Fibroblast of skin of scalp (primary cell): ENCODE results near the gene XIRP1.
A peak's percentile ranks its signal among the peaks of the same experiment; 100 is the strongest.

ENCODE experiments used
- DNase-seq: peaks from one replicate; pipeline ENCODE4 v3.0.0-alpha.2; 2013

Gene XIRP1

DNA sequence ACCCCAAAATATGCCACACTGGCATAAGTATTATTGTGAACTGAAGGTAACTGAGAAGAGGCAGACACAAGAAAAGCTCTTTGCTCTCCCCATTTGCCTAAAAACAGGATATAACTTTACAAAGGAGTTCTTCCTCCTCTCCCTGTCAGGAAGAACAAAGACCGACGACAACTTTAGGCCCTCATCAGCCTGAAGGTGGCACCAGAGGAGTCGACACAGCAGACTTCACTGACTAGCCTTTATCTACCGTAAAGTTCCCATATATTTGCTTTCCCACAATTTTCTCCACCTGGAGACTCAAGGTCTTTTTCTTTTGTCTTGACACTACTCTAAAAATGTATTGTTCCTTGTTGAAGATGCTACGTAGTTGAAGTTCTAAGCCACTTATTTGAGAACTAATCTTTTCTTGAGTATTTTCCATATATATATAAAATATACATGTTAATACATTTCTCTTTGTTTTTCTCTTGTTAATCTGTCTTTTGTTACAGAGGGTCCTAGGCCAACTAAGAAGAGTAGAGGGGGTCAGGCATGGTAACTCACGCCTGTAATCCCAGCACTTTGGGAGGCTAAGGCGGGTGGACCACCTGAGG lies 16.2 kb upstream of the XIRP1 start:
- peak; percentile 66 for DNase-seq

DNA sequence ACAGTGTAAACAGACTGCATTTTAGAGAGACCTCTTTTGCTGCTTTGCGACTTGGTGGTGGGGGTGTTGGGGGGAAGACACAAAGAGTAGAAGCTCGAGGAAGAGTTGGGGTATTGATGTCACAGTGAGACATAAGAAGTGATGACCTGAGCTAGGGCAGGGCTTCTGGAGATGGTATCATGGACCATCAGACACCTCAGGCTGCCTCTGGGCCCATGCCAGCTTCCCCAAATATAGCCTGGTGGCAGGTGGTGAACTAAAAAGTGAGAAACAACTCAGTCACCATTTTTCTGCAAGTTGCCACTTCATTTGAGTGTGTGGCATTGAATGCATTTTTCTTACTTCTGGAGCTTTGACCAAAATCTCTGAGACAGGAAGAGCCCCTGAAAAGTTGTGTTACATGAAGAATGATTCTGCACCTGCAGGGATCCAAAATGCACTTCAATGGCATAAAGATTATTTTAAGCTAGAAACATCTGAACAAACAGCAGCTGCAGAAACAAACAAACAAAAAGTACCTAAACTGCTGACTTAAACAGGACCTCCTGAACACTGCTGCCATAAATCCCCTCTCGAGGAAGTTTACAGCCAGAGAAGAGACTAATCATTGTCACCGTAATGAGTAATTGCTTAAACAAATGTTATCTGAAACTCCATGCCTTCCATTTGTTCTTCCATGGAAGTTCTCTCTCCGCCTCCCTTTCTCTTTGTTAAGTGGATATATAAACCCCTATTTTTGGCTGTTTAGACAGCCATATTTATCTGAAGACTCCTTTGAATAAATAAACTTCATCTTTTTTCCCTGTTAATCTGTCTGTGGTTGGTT lies 15.2 kb upstream of the XIRP1 start:
- DNase-seq = no peak

DNA sequence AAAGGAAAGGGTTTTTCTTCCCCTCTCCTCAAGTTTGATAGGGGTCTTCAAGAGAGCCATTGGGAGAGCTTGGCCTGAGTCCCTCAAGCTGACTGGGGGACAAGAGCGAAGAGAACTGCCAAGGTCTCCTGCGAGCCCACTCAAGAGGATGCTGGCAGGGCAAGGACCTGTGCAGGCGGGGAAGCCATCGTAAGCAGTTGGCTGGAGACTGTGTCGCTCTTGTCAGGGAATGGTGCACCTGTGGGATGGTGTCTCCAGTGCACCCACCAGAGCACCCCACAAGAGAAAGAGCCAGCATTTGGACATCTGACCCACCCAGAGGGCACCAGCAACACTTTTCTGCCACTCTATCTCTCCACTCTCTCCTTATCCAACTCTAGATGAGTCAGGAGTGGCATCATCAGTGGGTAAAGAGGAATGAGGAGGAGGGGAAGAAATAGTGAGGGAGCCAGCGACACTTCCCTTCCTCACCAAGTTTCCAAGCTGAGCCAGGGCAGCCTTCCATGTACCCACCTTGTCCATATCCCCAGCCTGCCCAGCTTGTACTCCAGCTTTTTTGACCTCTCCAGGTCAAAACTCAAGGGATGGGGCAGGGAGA lies 13.6 kb upstream of the XIRP1 start:
- DNase-seq = no peak

DNA sequence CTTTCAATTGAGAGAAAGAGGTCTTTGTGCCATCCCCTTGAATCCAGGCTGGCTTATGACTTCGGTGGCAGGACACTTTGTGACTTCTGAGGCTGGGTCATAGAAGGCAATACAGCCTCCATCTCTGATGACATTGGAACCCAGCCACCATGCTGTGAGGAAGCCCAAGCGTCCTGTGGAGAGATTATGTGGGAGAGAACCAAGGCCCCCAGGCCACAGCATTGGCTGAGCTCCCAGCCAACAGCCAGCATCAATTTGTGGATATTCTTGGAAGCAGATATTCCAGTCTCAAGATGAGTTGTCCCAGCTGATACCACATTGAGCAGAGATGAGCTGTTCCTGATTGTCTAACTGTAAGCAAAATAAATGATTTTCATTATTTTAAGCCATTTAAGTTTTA lies 12.7 kb upstream of the XIRP1 start:
- DNase-seq = peak; percentile 24

DNA sequence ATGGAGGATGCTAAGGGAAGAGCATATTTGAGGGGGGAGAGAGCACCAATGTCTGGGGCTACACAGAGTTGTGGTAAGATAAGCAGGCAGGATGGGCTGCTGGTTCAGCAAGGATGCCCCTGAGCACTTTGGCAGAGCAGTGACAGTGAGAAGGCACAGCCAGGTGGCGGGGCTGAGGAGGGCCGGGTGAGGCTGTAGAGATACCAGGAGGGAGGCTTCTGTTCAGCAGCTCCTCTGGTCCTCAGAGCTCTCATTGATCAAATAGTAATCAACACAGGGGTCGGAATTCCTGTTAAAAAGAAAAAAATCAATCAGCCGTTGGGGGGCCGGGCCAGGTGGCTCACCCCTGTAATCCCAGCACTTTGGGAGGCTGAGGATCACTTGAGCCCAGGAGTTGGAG lies 11.5 kb upstream of the XIRP1 start:
- no peak for DNase-seq

DNA sequence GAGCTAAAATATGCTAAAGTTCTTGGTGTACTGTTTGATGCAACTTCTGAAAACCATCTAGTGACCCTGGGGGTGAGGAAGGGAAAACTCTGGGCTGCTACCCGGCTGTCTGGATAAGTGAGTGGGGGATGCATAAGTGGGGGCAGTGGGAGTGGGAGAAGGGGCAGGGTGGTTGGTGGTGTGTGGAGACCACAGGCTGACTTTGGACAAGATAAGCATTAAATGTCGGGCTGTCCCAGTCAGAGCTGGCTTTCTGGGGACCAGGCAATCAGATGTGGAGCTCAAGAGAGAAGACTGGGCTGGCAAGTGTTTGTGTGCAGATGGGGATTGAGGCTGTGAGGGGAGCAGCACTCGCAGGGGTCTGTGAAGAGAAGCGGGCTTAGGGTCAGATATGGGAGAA lies 11.0 kb upstream of the XIRP1 start:
- no peak for DNase-seq

DNA sequence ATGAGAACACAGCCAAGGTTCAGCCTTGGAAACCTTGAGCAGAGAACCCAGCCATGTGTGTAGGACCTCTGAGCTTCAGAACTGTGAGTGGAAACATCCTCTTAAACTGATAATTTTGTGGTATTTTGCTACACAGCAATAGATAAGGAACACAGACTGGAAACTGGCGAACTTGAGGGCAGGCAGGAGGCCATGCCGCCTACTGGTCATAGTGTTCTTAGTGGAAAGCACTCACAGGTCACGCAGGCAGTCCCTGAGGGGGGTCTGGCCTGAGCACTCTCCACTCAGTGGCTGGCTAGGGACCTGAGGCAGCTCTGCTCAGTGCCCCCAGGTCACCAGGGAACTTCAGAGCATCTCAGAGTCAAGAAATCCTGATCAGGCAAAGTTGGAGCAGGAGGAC lies 9.7 kb upstream of the XIRP1 start:
- DNase-seq = no peak

DNA sequence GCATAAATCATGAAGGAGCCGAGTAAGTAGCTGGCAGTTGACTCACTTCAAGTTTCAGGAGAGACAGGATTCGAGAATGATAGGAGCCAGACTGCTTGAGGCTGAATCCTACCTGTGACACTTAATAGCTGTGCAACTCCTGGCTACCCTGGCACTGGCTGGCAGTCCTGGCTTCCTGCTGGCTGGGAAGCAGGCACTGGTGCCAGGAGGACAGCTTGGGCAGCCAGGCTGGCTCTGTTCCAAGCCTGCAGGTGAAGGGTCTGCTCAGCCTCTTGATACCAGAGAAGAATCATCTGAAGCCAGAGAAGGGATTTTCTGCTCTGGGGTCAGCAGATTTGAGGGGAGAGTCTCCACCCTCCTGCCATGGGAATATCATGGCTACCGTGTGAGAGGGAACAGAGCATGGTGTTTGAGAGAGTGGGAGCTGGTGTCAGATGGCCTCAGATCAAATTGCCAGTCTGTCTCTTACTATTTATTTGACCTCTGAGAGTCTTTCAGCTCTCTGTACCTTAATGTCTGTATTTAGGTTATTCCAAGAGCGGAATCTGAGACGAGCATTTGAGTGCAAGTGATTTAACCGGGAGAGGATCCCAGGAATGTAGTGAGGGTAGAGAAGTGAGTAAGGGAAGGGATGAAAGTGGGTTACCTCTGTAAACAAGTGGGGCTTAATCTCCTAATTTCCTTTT lies 4.4 kb upstream of the XIRP1 start:
- no peak for DNase-seq

DNA sequence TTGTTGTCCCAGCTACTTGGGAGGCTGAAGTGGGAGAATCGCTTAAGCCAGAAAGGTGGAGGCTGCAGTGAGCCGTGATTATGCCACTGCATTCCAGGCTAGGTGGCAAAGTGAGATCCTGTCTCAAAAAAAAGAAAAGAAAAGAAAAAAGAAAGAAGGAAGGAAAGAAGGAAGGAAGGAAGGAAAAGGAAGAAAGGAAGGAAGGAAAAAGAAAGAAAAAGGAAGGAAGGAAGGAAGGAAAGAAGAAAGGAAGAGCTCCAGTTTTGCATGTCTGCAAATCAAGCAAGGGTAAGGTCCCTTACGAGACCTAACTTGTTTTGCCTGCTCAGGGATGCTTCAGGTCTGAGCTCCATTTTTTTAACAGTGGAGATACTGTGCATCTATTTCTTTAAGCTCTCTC lies 3.6 kb upstream of the XIRP1 start:
- no peak for DNase-seq

DNA sequence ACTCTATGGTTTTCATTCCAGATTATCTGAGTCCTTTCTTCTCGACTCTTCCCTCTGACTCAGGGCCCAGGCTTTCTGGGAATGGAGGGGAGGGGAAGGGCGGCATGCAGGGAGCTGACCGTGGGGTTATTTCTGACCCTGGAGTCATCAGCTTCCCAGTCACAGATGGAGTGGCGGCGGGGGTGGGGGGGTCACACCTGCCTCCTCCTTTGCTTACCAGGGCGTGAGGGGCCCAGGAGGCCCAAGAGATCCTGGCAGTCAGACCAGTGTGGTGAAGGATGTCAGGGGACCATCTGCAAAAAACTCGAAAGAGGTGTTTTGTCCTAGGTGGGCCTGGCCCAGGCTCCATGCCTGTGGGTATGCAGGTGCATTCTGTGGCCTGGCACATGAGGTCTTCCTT lies 996 bp upstream of the XIRP1 start:
- peak; percentile 58 for DNase-seq

DNA sequence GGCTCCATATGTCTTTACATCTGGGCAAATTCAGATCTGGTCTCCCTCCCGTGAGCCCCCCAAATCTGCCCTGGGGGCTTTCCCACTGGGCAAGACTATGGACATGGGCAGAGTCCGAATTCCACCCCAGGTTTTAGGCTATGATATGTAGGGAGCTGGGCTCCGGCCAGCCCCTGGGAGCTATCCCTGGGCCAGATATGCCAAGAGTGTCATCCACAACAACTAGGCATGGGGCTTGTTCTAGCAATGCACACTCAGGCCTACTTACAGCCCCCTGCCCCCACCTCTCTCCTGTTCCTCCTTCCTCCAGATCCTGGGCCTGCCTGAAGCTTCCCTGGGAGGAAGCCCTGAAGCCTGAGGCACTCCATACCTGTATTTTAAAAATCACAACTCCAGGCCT lies 622 bp downstream of the XIRP1 start:
- no peak for DNase-seq

DNA sequence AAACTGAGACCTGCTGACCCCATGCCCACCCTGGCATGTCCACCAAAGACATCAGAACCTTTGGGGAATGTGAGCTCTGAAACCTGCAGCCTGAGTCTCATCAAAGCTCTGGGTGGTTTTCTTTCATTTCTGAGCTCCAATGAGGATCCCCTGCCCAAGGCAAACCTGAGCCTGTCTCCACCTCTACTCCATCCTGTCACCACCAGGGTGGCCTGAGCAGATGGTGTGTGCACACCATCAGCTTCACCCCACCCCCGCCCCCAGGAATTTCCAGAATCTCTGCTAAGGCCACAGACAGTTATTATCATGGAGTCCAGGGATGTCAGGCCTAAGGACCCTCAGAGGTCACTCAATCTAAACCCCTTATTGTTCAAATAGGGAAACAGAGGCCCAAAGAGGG lies 1.3 kb downstream of the XIRP1 start:
- peak; percentile 20 for DNase-seq

DNA sequence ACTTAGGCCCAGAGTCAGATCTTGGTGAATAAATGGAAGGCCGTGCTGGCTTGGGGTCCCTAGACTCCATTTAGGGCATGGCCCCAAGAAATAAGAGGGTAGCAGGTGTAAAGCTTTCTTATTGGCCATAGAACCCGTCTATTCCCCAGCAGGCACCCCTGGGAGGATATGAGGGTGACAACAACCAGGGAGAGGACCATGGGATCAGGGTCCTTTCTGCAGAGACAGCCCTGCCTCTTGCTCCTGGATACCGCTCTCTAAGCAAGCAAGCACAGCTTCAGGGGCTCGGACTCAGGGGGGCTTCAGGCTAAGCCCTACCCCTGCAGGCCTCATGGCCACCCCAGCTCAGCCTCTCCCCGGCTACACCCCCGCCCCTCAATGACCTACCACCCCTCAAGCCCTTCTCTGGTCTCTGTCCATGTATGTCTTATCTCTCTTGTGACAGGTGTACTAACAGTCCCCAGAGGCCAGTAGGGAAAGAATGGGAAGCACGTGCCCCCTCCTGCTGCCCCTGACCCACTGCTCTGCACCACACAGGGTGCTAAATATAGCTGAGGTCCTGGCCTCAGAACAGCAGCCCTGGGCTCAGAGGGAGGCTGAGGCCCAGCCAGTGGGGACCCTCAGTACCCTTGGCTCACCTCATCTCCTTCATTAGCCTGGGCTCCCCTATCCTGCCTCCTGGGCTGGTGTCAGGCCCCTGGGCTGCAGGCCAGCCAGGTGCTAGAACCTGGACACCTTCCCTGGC lies 1.9 kb downstream of the XIRP1 start:
- DNase-seq = no peak

DNA sequence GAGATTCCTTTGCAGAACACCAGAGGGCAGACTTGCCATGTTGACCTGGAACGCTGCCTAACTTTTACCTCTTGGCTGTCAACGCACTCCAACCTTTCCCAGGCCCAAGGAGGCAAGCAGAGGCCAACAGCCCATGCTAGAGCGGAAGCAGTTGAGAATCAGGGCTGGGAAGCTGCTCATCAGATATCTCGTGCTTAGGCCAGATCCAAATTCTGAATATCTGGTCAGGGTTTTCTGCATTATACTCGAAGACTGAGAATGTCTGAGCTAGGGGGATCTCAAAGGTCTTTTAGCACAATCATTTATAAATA lies 2.5 kb downstream of the XIRP1 start:
- DNase-seq = peak; percentile 62

DNA sequence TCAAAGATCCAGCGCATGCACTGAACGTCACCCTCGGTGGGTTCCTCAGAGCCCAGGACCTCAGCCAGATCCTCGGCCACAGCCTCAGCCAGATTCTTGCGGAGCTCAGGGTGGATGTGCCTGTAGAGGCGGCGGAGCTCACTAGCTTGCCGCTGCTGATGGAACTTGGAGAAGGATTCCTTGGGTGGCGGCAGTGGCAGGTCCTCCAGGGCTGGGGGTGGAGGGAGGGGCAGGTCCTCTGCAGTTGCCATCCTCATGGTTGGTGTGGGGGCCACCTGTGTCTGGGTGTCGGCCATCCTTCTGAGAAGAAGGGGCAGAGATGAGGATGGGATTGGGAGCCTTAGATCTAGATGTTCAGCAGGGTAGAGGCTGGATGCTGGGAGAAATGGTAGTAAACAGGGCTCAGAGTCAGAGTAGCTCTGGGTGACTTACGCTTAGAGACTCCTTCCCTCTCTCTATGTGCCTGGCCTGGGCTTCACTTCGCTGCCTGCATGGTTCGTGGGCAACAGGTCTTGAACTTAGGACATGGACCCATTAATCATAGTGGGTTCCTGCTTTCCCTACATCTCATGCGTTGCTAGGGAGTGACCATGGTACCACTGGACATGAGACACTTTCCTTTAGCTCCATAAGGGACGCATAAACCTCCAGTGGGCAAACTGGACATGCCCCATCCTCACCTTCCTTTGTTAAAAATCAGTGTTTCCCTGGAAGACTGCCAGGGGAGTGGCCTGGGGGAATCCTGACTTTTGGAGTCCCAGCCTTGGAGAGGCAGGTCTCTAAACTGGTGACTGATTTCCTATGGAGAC lies 3.0 kb downstream of the XIRP1 start:
- no peak for DNase-seq

DNA sequence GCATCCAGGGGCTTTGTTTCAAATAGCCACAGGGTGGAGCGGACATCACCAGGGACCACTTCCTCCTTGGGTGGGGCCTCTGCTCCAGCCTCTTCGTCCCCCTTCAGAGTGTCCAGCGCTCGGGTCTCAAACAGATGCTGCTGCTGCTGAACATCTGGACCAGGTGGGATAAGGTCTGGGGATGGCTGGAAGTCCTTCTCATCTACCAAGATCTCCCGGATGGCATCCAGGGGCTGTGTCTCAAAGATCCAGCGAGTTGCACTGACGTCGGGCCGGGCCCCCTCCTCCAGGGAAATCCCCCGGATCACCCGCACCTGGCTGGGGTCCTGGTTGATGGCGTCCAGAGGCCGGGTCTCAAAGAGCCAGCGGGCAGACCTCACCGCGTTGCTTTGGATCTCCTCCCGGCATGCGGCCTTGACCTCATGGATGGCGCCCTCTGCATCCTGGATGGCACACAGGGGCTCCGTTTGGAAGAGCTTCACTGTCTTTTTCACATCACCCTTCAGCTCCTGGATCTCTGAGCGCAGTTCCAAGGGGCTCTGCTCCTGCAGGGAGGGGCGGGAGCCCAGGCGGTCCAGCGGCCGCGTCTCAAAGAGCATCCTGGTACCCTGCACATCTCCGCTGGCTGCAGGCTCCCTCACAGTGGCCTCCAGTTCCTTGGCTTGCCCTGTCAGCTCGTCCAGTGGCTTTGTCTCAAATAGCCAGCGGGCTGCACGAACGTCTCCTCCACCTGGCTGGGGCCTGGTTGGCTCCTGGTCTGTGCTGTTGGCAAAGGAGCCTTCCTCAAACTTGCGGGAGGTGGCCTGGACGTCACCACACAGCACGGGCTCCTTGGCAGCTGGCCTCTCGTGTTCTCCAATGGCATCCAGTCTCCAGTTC lies 3.9 kb downstream of the XIRP1 start:
- DNase-seq = no peak

DNA sequence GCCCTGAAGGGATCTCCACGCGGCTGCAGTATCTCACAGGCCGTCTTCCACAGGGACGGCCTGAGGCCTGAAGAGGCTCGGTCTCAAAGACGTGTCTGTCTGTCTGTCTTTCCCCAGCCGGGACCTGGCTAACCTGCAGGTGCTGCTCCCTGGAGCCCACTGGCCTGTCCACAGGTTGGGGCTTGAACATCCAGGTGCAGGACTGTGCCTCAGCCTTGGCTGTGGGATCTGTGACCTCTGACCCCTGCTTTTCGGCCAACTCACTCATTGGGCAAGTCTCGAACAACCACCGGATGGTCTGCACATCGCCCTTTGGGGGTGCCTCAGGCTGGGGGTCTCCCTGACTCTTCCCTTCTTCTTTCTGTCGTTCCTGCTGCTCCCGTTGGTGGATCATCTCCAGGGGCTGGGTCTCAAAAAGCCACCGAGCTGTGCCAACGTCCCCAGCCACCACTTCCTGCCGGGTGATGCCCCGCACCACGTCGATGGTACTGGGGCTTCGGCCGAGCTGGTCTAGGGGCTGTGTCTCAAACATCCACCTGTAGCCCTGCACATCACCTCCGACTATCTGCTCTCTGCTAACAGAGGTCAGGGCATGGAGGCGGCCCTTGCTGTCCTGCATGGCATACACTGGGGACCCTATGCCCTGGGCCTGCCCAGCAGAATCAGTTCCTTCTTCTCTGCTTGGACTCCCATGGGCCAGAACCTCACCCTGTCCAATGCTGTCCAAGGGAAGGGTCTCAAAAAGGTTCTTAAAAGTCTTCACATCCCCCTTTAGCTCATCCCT lies 4.8 kb downstream of the XIRP1 start:
- no peak for DNase-seq

DNA sequence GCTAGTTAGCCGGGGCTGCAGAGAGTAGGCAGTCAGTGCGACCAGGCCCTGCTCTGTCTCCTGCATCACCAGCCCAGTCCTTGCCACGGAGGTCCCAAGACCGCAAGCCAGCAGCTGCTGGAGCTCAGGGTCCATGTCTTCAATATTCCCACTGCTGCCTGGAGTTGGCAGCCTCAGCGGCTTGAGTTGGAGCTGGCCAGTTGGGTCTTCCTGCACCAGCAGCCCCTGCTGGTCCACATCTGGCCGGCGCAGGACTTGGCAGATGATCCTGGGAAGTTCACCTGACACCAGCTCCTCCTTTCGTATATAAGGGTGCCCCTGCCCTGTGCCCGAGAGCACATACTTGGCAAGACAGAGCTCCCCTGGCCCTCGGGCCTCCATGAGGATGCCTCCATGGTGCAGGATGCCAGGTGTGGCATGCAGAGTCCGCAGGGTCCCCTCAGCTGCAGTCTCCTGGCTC lies 5.7 kb downstream of the XIRP1 start:
- DNase-seq = no peak

DNA sequence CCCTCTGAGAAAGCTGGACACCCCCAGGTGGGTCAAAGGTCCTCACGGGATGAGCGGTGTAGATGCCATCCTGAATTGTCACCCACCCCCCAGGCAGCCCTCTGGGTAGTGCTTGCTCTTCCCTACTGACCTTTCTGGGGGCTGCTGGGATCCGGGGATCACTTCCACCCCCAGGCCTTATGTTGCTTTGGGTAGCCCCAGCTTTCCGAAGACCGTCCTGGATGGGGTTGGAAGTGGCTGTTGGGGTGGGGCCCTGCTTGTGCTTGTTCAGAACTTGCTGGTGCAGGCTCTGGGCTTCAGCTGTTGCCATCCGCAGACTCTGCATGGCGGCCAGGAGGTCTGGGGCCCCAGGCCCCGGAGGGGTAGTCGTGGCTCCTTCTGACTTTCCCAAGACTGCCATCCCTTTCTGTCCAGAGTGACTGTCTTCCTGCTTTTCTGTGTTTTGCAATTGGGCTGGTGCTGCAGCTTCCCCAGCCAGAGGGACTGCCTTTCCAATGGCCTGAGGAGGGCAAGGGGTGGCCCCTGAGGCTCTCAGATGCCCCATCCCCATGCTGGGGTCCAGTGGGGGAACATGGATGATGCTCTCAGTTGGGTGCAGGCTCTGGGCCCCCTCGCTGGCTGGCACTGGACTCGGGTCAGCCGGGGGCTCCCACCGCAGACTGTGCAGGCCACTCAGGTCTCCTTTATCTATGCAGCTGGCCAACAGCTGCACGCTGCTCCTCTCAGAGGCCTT lies 6.3 kb downstream of the XIRP1 start:
- no peak for DNase-seq
